Measurements from ENCODE around the gene TTC33.

DNA sequence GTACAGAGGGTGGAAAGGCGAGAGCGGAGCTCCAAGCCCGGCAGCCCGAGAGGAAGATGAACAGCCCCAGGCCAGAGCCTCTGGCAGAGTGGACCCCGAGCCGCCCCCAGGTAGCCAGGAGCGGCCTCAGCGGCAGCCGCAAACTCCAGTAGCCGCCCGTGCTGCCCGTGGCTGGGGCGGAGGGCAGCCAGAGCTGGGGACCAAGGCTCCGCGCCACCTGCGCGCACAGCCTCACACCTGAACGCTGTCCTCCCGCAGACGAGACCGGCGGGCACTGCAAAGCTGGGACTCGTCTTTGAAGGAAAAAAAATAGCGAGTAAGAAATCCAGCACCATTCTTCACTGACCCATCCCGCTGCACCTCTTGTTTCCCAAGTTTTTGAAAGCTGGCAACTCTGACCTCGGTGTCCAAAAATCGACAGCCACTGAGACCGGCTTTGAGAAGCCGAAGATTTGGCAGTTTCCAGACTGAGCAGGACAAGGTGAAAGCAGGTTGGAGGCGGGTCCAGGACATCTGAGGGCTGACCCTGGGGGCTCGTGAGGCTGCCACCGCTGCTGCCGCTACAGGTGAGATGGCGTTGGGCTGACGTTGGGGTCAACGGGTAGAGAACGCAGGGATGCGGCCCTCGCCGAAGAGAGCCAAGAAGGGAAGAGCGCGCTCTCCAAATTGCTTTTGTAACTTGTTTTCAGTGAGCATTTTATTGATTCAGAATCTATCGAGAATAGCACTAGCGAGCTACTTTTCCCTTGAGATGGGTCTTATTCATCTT lies 75.7 kb downstream of the TTC33 start, which contains the start of gene PTGER4:
- TF ChIP-seq ZNF274 (IDR thresholded peaks at IDR 0.05; ENCODE audit: low read depth, low read length) (no peak), YY1 (IDR thresholded peaks at IDR 0.05; ENCODE audit: insufficient read depth, insufficient read length) (no peak), SUZ12 (IDR thresholded peaks at IDR 0.05; ENCODE audit: extremely low read depth, insufficient read depth, insufficient read length) (no peak)

Measured in NT2/D1 (cell line).